ENCODE results near the gene SKAP1. TPM values are rescaled to one million over a fixed set of nuclear protein-coding genes. Genes with fewer than 3 reads are reported as not detected.

SKAP1 gene
- total RNA-seq, 1 donor from 2014 or later: not detected

GRCh38 chr17:48213797-48214196, 216.2 kb downstream of the SKAP1 start:
- H2AFZ ChIP-seq (ENCODE audit: low read depth, low read length): no peak overlapping the region
- no peak for TF ChIP-seq EZH2 (IDR thresholded peaks at IDR 0.05; ENCODE audit: insufficient read depth, low read length)
- TF ChIP-seq, protein P1, sequence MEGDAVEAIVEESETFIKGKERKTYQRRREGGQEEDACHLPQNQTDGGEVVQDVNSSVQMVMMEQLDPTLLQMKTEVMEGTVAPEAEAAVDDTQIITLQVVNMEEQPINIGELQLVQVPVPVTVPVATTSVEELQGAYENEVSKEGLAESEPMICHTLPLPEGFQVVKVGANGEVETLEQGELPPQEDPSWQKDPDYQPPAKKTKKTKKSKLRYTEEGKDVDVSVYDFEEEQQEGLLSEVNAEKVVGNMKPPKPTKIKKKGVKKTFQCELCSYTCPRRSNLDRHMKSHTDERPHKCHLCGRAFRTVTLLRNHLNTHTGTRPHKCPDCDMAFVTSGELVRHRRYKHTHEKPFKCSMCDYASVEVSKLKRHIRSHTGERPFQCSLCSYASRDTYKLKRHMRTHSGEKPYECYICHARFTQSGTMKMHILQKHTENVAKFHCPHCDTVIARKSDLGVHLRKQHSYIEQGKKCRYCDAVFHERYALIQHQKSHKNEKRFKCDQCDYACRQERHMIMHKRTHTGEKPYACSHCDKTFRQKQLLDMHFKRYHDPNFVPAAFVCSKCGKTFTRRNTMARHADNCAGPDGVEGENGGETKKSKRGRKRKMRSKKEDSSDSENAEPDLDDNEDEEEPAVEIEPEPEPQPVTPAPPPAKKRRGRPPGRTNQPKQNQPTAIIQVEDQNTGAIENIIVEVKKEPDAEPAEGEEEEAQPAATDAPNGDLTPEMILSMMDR (IDR thresholded peaks at IDR 0.05; ENCODE audit: insufficient read depth, low read depth, low read length): no peak
- Mint-ChIP-seq H3K4me1 (ENCODE audit: low read depth, unreplicated experiment) (no peaks in the 10 kb centered on the region), H3K4me3 (ENCODE audit: unreplicated experiment) (no peak overlapping the region), H3K9me3 (ENCODE audit: unreplicated experiment) (no peaks in the 10 kb centered on the region), H3K27ac (ENCODE audit: unreplicated experiment) (no peak overlapping the region), H3K36me3 (ENCODE audit: low read depth, unreplicated experiment) (no peaks in the 10 kb centered on the region), H3K27me3 (ENCODE audit: low read depth, unreplicated experiment) (peaks cover 56% of the 10 kb centered on the region)
- no peak overlapping the region for H3K4me2 ChIP-seq (ENCODE audit: low read length)
- H3K9me3 ChIP-seq (ENCODE audit: insufficient read depth, low read depth, low read length): no peaks in the 10 kb centered on the region
- no peaks in the 10 kb centered on the region for H3K36me3 ChIP-seq (ENCODE audit: insufficient read depth, low read length)
- no peak overlapping the region for H3K4me3 ChIP-seq (ENCODE audit: insufficient read depth, low read depth, low read length)
- FAIRE-seq (no peak), DNase-seq (ENCODE audit: low read depth) (no peak)
- H3K27me3 ChIP-seq (ENCODE audit: insufficient read depth, low read length): peaks cover 3% of the 10 kb centered on the region
- H3K27ac ChIP-seq (ENCODE audit: low read depth, low read length): no peak overlapping the region
- no peaks in the 10 kb centered on the region for H3K79me2 ChIP-seq (ENCODE audit: insufficient read depth, low read length)
- no peak overlapping the region for H3K9ac ChIP-seq (ENCODE audit: low read length)
- no peaks in the 10 kb centered on the region for H4K20me1 ChIP-seq (ENCODE audit: insufficient read depth, low read length)
- H3K4me1 ChIP-seq (ENCODE audit: insufficient read depth, low read length): no peaks in the 10 kb centered on the region

GRCh38 chr17:48211787-48212186, 218.2 kb downstream of the SKAP1 start:
- no peak for FAIRE-seq
- Mint-ChIP-seq H3K36me3 (ENCODE audit: low read depth, unreplicated experiment) (no peaks in the 10 kb centered on the region), H3K9me3 (ENCODE audit: unreplicated experiment) (no peaks in the 10 kb centered on the region), H3K27me3 (ENCODE audit: low read depth, unreplicated experiment) (peaks cover 50% of the 10 kb centered on the region), H3K27ac (ENCODE audit: unreplicated experiment) (no peak overlapping the region), H3K4me1 (ENCODE audit: low read depth, unreplicated experiment) (no peaks in the 10 kb centered on the region), H3K4me3 (ENCODE audit: unreplicated experiment) (no peak overlapping the region)
- Histone ChIP-seq H2AFZ (ENCODE audit: low read depth, low read length) (no peak overlapping the region), H3K4me1 (ENCODE audit: insufficient read depth, low read length) (no peaks in the 10 kb centered on the region), H3K27me3 (ENCODE audit: insufficient read depth, low read length) (no peaks in the 10 kb centered on the region), H4K20me1 (ENCODE audit: insufficient read depth, low read length) (no peaks in the 10 kb centered on the region), H3K79me2 (ENCODE audit: insufficient read depth, low read length) (no peaks in the 10 kb centered on the region), H3K9me3 (ENCODE audit: insufficient read depth, low read depth, low read length) (no peaks in the 10 kb centered on the region), H3K4me3 (ENCODE audit: insufficient read depth, low read depth, low read length) (no peak overlapping the region), H3K36me3 (ENCODE audit: insufficient read depth, low read length) (no peaks in the 10 kb centered on the region), H3K4me2 (ENCODE audit: low read length) (no peak overlapping the region), H3K27ac (ENCODE audit: low read depth, low read length) (no peak overlapping the region), H3K9ac (ENCODE audit: low read length) (no peak overlapping the region)
- DNase-seq (ENCODE audit: low read depth): no peak
- no peak for TF ChIP-seq EZH2 (IDR thresholded peaks at IDR 0.05; ENCODE audit: insufficient read depth, low read length)
- TF ChIP-seq, protein P1 (IDR thresholded peaks at IDR 0.05; ENCODE audit: insufficient read depth, low read depth, low read length): no peak

GRCh38 chr17:48211011-48211410, 219.0 kb downstream of the SKAP1 start:
- Histone ChIP-seq H3K4me2 (ENCODE audit: low read length) (no peak overlapping the region), H3K9me3 (ENCODE audit: insufficient read depth, low read depth, low read length) (no peaks in the 10 kb centered on the region), H4K20me1 (ENCODE audit: insufficient read depth, low read length) (no peaks in the 10 kb centered on the region), H3K27me3 (ENCODE audit: insufficient read depth, low read length) (no peaks in the 10 kb centered on the region), H3K9ac (ENCODE audit: low read length) (no peak overlapping the region), H3K79me2 (ENCODE audit: insufficient read depth, low read length) (no peaks in the 10 kb centered on the region), H2AFZ (ENCODE audit: low read depth, low read length) (no peak overlapping the region), H3K4me1 (ENCODE audit: insufficient read depth, low read length) (no peaks in the 10 kb centered on the region), H3K27ac (ENCODE audit: low read depth, low read length) (no peak overlapping the region), H3K36me3 (ENCODE audit: insufficient read depth, low read length) (no peaks in the 10 kb centered on the region), H3K4me3 (ENCODE audit: insufficient read depth, low read depth, low read length) (no peak overlapping the region)
- TF ChIP-seq, protein P1 (IDR thresholded peaks at IDR 0.05; ENCODE audit: insufficient read depth, low read depth, low read length): no peak
- no peak for TF ChIP-seq EZH2 (IDR thresholded peaks at IDR 0.05; ENCODE audit: insufficient read depth, low read length)
- no peak for FAIRE-seq
- Mint-ChIP-seq H3K4me1 (ENCODE audit: low read depth, unreplicated experiment) (no peaks in the 10 kb centered on the region), H3K4me3 (ENCODE audit: unreplicated experiment) (no peak overlapping the region), H3K27me3 (ENCODE audit: low read depth, unreplicated experiment) (peaks cover 44% of the 10 kb centered on the region), H3K27ac (ENCODE audit: unreplicated experiment) (no peak overlapping the region), H3K9me3 (ENCODE audit: unreplicated experiment) (no peaks in the 10 kb centered on the region), H3K36me3 (ENCODE audit: low read depth, unreplicated experiment) (no peaks in the 10 kb centered on the region)
- DNase-seq (ENCODE audit: low read depth): no peak
